HG02642 (cell line): ENCODE data around the gene OASL.
A peak's percentile ranks its signal among the peaks of the same experiment; 100 is the strongest.

Experiments
- ATAC-seq: cut with Tn5 transposase; IDR thresholded peaks from one replicate; pipeline ENCODE4 v1.9.1; 2021; ENCODE audit warnings: mild to moderate bottlenecking; ENCODE audit not compliant: unreplicated experiment, poor library complexity

The OASL gene

GRCh38 chr12:121018860-121019617 lies 20.0 kb downstream of the OASL start:
- ATAC-seq: no peak

- ATAC-seq: no peak
These were observed 21.0 kb downstream of the OASL start for GRCh38 chr12:121017966-121018491.

- peak; percentile 94 for ATAC-seq
These were observed 22.9 kb downstream of the OASL start, which contains the start of gene C12orf43 for GRCh38 chr12:121015825-121016766. TSS of gene C12orf43 (minus strand) at chr12:121016487. CDS start at chr12:121016474, 13 bp downstream.

GRCh38 chr12:121013715-121014114 lies 25.3 kb downstream of the OASL start:
- ATAC-seq: no peak

- no peak for ATAC-seq
These were observed 27.2 kb downstream of the OASL start for GRCh38 chr12:121011820-121012219.

- ATAC-seq: no peak
These were observed 28.2 kb downstream of the OASL start for GRCh38 chr12:121010860-121011259.

- ATAC-seq: no peak
These were observed 29.3 kb downstream of the OASL start for GRCh38 chr12:121009741-121010140.

GRCh38 chr12:121008347-121009098 lies 30.5 kb downstream of the OASL start:
- ATAC-seq: no peak

GRCh38 chr12:121005346-121005815 lies 33.7 kb downstream of the OASL start:
- ATAC-seq: no peak

- ATAC-seq: no peak
These were observed 34.7 kb downstream of the OASL start for GRCh38 chr12:121004253-121004815.

- ATAC-seq: no peak
These were observed 35.4 kb downstream of the OASL start for GRCh38 chr12:121003650-121004049.

GRCh38 chr12:121001841-121002483 lies 37.1 kb downstream of the OASL start:
- no peak for ATAC-seq

- no peak for ATAC-seq
These were observed 38.0 kb downstream of the OASL start for GRCh38 chr12:121001060-121001459.

GRCh38 chr12:121000530-121000929 lies 38.5 kb downstream of the OASL start:
- no peak for ATAC-seq

GRCh38 chr12:120999191-121000120 lies 39.6 kb downstream of the OASL start:
- no peak for ATAC-seq

- ATAC-seq: no peak
These were observed 40.6 kb downstream of the OASL start for GRCh38 chr12:120998435-120998834.

- ATAC-seq: no peak
These were observed 41.6 kb downstream of the OASL start for GRCh38 chr12:120997448-120997847.

GRCh38 chr12:120996133-120996746 lies 42.8 kb downstream of the OASL start:
- no peak for ATAC-seq
